Peyer's patch (tissue), 4 donors: ENCODE measurements around the gene TCF12.

Source experiments
- POLR2A ChIP-seq, 2 donors: fragments of 450-650 bp; IDR thresholded peaks; one replicate each; pipeline ENCODE4 v1.5.1; 2017; ENCODE audit warnings: antibody characterized with exemption in 2 of 2, mild to moderate bottlenecking in 2 of 2, moderate library complexity in 2 of 2
- TF ChIP-seq, protein P1 (sequence below), 6 experiments: fragments of 450-650 bp in 4 of 6; fragments of 200-600 bp in 2 of 6; sonication (generic) in 1 of 6; IDR thresholded peaks; one replicate each; pipeline ENCODE4 v1.5.1; 2017 to 2019; ENCODE audit warnings: antibody characterized with exemption in 6 of 6, mild to moderate bottlenecking in 3 of 6, moderate library complexity in 1 of 6

DNA sequence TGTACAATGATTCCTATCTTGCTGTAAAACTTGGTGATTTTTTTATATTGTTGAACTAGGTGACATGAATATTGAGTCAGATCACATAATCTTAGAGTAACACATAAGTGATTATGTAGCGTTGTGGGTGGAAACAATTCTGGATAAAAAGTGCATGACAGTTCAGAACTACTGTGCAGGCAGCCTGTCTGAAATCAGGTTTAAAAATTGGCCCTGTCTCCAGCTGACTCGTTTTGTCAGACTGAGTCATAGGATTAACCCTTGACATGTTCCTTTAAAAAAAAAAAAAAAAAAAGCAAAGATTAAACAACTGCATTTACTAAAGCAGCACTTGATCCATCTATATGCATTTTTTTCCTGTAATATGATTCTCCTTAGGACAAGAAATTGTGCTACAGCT is 297.8 kb downstream of the TCF12 start:
- TF ChIP-seq, protein P1, sequence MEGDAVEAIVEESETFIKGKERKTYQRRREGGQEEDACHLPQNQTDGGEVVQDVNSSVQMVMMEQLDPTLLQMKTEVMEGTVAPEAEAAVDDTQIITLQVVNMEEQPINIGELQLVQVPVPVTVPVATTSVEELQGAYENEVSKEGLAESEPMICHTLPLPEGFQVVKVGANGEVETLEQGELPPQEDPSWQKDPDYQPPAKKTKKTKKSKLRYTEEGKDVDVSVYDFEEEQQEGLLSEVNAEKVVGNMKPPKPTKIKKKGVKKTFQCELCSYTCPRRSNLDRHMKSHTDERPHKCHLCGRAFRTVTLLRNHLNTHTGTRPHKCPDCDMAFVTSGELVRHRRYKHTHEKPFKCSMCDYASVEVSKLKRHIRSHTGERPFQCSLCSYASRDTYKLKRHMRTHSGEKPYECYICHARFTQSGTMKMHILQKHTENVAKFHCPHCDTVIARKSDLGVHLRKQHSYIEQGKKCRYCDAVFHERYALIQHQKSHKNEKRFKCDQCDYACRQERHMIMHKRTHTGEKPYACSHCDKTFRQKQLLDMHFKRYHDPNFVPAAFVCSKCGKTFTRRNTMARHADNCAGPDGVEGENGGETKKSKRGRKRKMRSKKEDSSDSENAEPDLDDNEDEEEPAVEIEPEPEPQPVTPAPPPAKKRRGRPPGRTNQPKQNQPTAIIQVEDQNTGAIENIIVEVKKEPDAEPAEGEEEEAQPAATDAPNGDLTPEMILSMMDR (IDR thresholded peaks at IDR 0.05), result no peak
- no peak for TF ChIP-seq POLR2A (IDR thresholded peaks at IDR 0.05)
